Raji (cell line): ENCODE measurements around the gene U2AF1L4.
A peak's percentile ranks its signal among the peaks of the same experiment; 100 is the strongest.

Experiments used
- POLR2A ChIP-seq: IDR thresholded peaks from 2 replicates; pipeline ENCODE4 v1.6.1; 2011; ENCODE audit warnings: low read depth, low read length, control low read depth; ENCODE audit not compliant: insufficient read depth

Gene U2AF1L4

GRCh38 chr19:35745328-35746086 lies at the start of gene U2AF1L4, which contains the start of gene PSENEN:
U2AF1L4 (minus strand) TSS chr19:35745418; CDS start chr19:35745391, 27 bp downstream.
PSENEN (plus strand) TSS chr19:35745651; CDS start chr19:35745931, 280 bp downstream.
- TF ChIP-seq POLR2A, result peak; percentile 40; the same call in 1 of the 2 replicates

- no peak for TF ChIP-seq POLR2A
Measured at GRCh38 chr19:35793381-35794165, 48.4 kb upstream of the U2AF1L4 start.

GRCh38 chr19:35792888-35793287 lies 47.7 kb upstream of the U2AF1L4 start:
- TF ChIP-seq POLR2A, result no peak

- TF ChIP-seq POLR2A, result no peak
Measured at GRCh38 chr19:35792312-35792711, 47.1 kb upstream of the U2AF1L4 start.

GRCh38 chr19:35791814-35792279 lies 46.6 kb upstream of the U2AF1L4 start:
- TF ChIP-seq POLR2A, result no peak

- no peak for TF ChIP-seq POLR2A
Measured at GRCh38 chr19:35790981-35791813, 46.0 kb upstream of the U2AF1L4 start.

GRCh38 chr19:35789978-35790944 lies 45.0 kb upstream of the U2AF1L4 start:
- no peak for TF ChIP-seq POLR2A

- TF ChIP-seq POLR2A, result no peak
Measured at GRCh38 chr19:35789195-35789977, 44.2 kb upstream of the U2AF1L4 start.

- no peak for TF ChIP-seq POLR2A
Measured at GRCh38 chr19:35788205-35788960, 43.2 kb upstream of the U2AF1L4 start.

- no peak for TF ChIP-seq POLR2A
Measured at GRCh38 chr19:35787227-35787799, 42.1 kb upstream of the U2AF1L4 start.

GRCh38 chr19:35786299-35787160 lies 41.3 kb upstream of the U2AF1L4 start:
- no peak for TF ChIP-seq POLR2A
